EH (cell line): ENCODE measurements around the gene KDM8.

ENCODE experiments used
- DNase-seq: peaks from one replicate; pipeline ENCODE4 v3.0.0-alpha.2; 2015; ENCODE audit warnings: low read depth

KDM8 gene

GRCh38 chr16:27268376-27269299 is 65.3 kb downstream of the KDM8 start, which contains the start of gene NSMCE1:
Gene NSMCE1, minus strand, starts transcription at chr16:27268772. Its CDS starts 11,202 bp downstream, at chr16:27257570.
- DNase-seq, result peak; percentile 95

GRCh38 chr16:27269300-27270150 is 66.2 kb downstream of the KDM8 start:
- DNase-seq, result no peak

GRCh38 chr16:27270349-27270748 is 67.0 kb downstream of the KDM8 start:
- DNase-seq, result no peak
